Vagina (tissue), 2 donors: Measurements from ENCODE around the gene TGM4.

Source experiments
- POLR2A ChIP-seq, 2 donors: fragments of 450-650 bp; IDR thresholded peaks; one replicate each; pipeline ENCODE4 v1.6.1; 2017; ENCODE audit warnings: antibody characterized with exemption in 2 of 2, mild to moderate bottlenecking in 2 of 2, moderate library complexity in 2 of 2
- POLR2AphosphoS5 ChIP-seq, 2 donors: sonication (generic); formaldehyde crosslinking; IDR thresholded peaks; one replicate each; pipeline ENCODE4 v1.9.0; 2017; ENCODE audit warnings: antibody characterized with exemption in 2 of 2, mild to moderate bottlenecking in 2 of 2, low read depth in 1 of 2; ENCODE audit not compliant: insufficient read depth in 1 of 2
- TF ChIP-seq, protein P1 (sequence below), 3 experiments: fragments of 450-650 bp in 2 of 3; fragments of 200-600 bp in 1 of 3; sonication (generic) in 1 of 3; IDR thresholded peaks; one replicate each; pipeline ENCODE4 v1.5.1; 2017 to 2019; ENCODE audit warnings: antibody characterized with exemption in 3 of 3, mild to moderate bottlenecking in 2 of 3, moderate library complexity in 2 of 3

DNA sequence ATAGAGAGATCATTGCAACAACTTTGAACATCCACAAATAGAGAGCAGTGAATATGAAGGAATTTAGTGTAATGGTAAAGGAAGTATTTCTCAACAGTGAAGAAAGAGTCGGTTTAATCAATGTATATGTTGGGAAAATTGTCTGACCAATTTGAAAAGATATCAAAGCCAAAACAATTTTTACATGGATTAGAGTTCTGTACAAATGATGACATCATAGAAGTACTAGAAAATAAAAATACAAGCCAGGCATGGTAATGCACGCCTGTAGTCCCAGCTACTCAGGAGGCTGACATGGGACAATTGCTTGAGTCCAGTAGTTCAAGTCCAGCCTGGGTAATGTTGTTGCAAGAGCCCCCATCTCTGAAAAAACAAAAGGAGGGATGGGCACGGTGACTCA is 38.7 kb upstream of the TGM4 start:
- TF ChIP-seq, protein P1, sequence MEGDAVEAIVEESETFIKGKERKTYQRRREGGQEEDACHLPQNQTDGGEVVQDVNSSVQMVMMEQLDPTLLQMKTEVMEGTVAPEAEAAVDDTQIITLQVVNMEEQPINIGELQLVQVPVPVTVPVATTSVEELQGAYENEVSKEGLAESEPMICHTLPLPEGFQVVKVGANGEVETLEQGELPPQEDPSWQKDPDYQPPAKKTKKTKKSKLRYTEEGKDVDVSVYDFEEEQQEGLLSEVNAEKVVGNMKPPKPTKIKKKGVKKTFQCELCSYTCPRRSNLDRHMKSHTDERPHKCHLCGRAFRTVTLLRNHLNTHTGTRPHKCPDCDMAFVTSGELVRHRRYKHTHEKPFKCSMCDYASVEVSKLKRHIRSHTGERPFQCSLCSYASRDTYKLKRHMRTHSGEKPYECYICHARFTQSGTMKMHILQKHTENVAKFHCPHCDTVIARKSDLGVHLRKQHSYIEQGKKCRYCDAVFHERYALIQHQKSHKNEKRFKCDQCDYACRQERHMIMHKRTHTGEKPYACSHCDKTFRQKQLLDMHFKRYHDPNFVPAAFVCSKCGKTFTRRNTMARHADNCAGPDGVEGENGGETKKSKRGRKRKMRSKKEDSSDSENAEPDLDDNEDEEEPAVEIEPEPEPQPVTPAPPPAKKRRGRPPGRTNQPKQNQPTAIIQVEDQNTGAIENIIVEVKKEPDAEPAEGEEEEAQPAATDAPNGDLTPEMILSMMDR (IDR thresholded peaks at IDR 0.05): no peak
- TF ChIP-seq POLR2AphosphoS5 (IDR thresholded peaks at IDR 0.05; ENCODE audit: insufficient read depth in 1 of 2, low read depth in 1 of 2) (no peak), POLR2A (IDR thresholded peaks at IDR 0.05) (no peak)
